GM03348 (cell line): Measurements from ENCODE around the gene CTTN.
A peak's percentile ranks its signal among the peaks of the same experiment; 100 is the strongest.

Experiments used
- DNase-seq: peaks from one replicate; pipeline ENCODE4 v3.0.0; 2012; ENCODE audit warnings: low spot score

The CTTN gene

DNA sequence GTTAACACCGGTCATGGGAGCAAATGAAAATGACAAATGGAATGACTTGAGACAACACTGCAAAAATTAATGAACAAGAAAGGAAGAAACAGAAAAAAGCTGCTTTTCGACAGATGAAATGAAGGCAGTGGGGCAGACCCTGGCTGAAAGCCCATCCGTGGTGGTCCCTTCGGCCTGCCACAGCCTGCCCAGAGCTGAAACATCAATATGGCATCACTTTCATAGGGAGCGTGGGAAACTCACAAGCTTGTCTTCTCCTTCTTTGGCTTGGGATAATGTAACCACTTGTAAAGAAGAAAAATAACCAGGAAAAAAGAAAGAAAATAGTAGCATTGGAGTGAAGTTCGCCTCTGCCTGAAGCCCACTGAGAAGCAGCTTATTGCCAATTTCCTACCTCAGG lies 78.8 kb downstream of the CTTN start:
- no peak for DNase-seq

DNA sequence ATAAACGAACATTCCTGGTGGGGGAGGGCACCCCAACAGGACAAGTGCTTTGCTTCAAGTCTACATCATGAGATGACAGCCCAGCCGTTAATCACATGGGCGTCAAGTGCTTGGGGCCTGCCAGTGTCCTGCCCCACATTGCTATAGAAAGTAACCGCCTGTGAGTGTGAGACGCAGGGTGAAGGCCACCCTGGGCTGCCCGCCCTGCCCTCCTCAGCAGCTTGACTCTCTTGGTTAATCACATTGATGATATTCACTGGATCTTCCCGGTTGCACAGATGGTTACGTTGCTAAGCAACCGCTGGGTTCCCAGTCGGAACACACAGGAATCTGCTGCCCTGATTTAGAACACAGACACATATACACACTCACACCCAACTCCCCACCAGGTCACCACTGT lies 79.3 kb downstream of the CTTN start:
- no peak for DNase-seq

DNA sequence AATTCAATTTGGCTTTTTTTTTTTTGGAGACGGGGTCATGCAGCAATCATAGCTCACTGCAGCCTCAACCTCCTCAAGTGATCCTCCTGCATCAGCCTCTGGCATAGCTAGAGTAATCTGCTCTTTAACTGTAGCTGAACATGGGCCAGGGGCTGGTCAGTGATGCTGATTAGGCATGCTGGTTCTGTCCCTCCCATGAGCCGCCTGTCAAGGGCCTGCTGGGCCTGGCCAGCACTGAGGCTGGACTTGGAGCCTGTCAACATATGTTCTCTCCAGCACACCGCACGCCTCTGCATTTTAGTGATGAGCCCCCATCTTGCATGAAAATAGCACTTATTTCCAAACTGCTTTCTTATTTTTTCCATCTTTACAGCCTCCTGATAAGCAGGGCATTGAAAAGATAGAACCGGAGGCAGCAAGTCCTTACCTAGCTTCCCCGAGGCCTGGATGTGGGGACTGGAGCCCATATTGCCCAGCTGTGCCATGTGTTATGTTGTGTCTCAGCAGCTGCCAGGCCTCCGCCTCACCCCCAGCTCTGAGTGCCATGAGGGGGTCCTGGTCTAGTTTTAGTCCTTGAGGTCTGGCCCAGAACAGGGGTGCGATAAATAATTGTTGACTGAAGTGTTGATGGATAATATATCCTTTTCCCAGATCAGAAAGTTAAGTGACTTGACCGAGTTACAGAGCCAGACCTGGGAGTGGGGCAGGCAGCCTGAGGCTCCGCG lies 80.0 kb downstream of the CTTN start:
- no peak for DNase-seq

DNA sequence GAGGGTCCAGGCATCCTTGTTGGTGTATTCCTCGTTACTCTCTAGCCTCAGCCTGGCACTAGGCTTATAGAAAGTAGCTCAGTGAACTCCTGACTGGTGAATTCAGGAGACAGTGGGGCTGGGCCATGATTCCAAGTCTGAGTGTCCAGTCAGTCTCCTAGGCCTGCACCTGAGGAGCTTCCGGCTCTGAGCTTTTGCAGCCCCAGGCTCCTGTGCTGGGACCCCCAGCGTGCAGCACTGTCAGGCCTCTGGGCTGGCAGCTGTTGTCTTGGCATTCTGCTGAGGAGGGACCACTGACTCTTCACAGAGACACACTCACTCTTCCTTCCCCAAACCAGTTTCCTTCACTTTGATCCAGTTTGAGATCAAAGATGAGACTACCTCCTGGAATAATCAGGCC lies 82.4 kb downstream of the CTTN start:
- no peak for DNase-seq

DNA sequence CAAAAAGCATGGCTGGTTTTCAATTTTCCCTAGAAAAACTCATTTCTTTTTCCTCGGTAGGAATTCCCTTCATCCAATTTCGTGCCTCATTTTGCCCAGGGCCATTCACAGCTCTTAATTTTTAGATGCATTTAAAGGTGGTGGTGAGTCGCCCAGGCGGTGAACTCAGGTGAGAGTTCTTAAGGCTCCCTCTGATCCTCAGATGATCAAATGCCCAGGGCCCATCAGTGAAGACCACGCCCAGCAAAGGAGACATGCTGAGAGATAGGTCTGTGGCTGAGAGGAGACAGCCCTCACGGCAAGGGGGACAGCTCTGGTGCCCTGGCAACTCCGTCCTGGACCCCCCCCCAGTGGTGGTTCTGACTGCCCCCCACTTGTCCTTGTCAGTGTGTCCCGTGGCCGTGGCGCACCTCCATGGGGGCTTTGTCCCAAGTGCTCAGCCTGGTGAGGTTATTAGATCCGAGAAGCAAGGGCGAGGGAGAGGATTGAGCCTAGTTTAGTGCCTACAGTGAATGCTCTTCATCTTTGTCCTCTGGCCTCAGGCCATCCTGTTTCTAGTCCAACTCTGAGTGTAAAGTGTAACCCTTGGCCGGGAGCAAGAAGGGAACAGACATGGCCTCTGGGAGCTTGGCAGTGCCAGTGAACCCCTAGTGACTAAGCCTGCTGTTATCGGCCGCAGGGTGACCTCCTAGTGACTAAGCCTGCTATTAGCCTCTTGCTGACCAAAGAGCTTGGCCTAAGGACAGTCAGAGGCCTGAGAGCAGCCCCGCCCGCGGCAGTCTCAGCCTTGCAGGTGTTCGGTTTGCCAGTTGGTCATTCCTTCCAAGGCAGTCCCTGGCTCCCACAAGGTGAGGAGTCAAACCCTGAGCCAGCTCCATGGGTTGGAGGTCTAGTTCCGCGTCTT lies 83.5 kb downstream of the CTTN start:
- peak; percentile 31 for DNase-seq

DNA sequence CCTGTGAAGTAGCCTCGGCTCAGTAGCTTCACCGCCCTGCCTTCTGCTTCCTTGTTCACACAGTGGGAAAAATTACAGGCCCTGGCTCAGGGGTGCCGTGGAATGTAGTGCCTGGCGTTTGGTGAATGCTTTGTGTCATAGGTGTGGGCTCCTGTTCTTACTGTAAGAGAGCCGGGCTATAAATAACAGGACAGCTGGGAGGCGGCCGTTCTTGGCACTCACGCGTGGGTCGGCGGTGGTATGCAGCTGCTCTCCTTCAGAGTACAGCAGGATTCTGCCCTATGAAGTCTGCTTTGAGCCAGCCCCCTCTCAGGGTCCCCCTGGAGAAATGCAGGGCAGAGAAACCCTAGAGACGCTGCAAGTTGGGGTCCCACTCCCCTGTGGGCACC lies 84.2 kb downstream of the CTTN start:
- no peak for DNase-seq

DNA sequence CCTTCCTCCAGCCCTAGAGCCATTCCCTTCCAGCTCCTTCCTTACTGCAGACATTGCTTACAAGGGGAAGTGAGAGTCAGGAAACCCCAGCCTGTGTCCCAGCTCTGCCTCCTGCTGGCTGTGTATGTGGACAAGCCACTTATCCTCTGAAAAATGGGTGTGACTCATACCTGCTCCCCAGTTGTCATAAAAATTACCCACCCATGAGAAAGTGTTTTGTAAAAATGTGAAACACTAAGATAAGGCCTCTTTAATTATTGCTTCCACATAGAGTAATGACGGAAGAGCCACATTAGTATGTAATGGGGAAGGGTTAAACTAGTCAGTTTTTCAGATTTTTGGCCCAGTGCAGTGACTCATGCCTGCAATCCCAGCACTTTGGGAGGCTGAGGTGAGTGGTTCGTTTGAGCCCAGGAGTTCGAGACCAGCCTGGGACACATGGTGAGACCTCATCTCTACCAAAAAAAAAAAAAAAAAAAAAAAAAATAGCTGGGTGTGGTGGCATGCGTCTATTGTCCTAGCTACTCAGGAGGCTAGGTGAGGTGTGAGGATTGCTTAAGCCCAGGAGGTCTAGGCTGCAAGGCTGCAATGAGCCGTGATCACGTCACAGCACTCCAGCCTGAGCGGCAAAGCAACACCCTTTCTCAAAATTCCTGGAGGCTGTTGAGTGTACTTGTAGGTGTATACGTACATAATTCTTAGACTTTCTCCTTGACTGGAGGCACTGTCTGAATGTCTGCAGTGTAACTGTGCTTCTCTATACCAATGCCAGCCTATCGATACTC lies 84.9 kb downstream of the CTTN start:
- DNase-seq: no peak

DNA sequence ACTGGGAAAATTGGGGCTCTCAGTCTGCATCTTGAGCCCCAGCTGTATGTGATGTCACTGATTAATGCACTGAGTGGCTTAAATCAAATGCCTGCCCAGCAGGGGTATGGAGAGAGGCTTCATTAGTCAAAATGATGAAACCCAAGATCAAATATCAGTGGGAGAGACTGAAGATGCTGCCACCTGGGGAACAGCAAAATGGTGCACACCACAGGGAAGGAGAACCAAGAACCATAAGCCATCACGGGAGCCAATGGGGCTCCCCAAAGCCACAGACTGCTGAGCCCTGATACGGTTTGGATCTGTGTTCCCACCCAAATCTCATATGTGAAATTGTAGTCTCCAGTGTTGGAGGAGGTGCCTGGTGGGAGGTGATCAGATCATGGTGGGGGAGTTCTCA lies 85.6 kb downstream of the CTTN start:
- DNase-seq: no peak

DNA sequence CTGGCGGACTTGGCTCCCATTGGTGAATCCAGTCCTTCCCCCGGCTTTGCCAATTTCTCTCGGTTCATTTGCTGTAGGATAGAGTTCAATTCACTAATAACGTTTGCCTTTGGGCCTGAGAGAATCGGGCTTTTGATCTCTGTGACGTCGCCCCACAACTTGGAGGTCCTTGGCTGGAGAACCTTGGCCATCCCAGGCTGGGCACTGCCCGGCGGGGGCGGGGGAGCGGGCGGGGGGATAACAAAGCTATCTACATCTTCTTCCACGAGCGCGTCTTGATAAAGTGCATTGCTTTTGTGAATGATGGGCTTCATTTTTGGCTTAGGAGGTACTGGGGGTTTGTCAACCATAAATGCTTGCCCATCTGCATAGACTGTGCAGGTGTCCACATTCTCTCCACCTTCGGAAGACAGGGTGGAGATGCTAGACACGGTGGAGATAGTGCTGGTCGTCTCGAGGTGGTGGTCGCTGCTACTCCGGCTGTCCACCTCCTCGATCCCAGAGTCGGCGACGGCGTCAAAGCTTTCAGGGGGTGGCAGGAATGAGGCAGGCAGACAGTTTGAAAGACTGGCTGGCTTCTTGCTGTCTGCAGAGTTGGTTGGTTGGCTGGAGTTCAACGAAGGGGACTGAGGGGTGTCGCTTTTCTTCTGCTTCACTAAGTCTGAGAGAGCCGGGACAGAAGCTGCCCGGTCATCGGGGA lies 87.1 kb downstream of the CTTN start:
- DNase-seq: no peak

DNA sequence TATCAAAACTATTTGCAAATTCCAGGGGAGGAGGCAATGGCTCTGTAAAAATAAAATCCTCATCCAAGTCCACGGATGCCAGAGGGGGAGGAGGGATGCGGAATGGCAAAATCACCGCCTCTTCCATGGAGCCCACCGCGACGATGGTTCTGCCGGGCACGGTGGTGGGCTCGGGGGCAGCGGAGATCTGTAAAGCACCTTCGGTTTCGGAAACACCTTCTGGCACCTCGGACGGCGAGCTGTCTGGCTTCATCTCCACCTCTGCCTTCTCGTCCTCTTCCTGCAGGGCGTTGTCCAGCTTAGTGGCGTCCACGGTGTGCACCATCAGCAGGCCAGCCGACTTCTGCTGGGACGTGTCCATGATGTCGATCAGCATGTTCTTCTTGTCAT lies 87.7 kb downstream of the CTTN start:
- no peak for DNase-seq
